Measurements from ENCODE around the gene FRMPD1. TPM values are rescaled to one million over a fixed set of nuclear protein-coding genes. Genes with fewer than 3 reads are reported as not detected.

FRMPD1 gene
- polyA plus RNA-seq, 1 donor from 2014 or later, result 0.35 TPM

DNA sequence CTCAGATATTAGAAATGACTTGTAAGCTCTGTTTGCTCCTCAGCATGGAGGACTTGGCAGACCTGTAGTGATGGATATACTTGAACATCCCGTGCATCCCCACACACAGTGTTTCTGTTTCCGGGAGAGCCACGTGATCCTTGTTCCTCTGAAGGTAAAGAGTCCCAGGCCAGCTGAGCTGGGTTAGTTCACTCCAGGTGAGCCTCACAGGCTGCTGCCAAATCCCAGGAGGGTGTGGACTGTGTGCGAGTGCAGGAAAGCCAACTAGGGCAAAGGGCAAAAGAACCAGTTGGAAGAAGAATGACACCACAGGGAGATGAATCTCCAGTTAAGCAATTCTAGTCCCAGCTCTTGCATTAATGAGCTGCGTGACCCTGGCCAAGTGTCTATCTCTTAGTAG is 47.9 kb upstream of the FRMPD1 start:
- Histone ChIP-seq H3K9me3 (ENCODE audit: low read length) (no peaks in the 10 kb centered on the region), H3K4me3 (ENCODE audit: low read length) (no peak overlapping the region), H3K27ac (ENCODE audit: low read length) (no peak overlapping the region), H3K27me3 (ENCODE audit: insufficient read depth, low read depth, low read length) (no peaks in the 10 kb centered on the region), H3K9ac (ENCODE audit: low read length) (no peak overlapping the region), H4K20me1 (ENCODE audit: insufficient read depth) (no peaks in the 10 kb centered on the region), H3K79me2 (replicated peaks; ENCODE audit: insufficient read depth, low read length) (no peaks in the 10 kb centered on the region), H3K4me2 (ENCODE audit: low read length) (no peak overlapping the region), H2AFZ (ENCODE audit: low read depth, low read length) (no peak overlapping the region), H3F3A (ENCODE audit: insufficient read depth, low read length, poor library complexity, severe bottlenecking) (no peaks in the 10 kb centered on the region), H3K9me2 (ENCODE audit: insufficient read depth, low read length) (no peaks in the 10 kb centered on the region), H3K36me3 (ENCODE audit: insufficient read depth, low read length) (no peaks in the 10 kb centered on the region)
- TF ChIP-seq, protein P1, sequence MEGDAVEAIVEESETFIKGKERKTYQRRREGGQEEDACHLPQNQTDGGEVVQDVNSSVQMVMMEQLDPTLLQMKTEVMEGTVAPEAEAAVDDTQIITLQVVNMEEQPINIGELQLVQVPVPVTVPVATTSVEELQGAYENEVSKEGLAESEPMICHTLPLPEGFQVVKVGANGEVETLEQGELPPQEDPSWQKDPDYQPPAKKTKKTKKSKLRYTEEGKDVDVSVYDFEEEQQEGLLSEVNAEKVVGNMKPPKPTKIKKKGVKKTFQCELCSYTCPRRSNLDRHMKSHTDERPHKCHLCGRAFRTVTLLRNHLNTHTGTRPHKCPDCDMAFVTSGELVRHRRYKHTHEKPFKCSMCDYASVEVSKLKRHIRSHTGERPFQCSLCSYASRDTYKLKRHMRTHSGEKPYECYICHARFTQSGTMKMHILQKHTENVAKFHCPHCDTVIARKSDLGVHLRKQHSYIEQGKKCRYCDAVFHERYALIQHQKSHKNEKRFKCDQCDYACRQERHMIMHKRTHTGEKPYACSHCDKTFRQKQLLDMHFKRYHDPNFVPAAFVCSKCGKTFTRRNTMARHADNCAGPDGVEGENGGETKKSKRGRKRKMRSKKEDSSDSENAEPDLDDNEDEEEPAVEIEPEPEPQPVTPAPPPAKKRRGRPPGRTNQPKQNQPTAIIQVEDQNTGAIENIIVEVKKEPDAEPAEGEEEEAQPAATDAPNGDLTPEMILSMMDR (IDR thresholded peaks at IDR 0.05; ENCODE audit: poor library complexity, severe bottlenecking), result no peak
- no peak for TF ChIP-seq EP300 (conservative IDR thresholded peaks at IDR 0.05; ENCODE audit: poor library complexity, severe bottlenecking)
- no peak for TF ChIP-seq RAD21 (conservative IDR thresholded peaks at IDR 0.05)
- no peak for TF ChIP-seq POLR2AphosphoS5 (IDR thresholded peaks at IDR 0.05)
- no peak for TF ChIP-seq SMC3 (conservative IDR thresholded peaks at IDR 0.05; ENCODE audit: poor library complexity)
- TF ChIP-seq, protein P2, sequence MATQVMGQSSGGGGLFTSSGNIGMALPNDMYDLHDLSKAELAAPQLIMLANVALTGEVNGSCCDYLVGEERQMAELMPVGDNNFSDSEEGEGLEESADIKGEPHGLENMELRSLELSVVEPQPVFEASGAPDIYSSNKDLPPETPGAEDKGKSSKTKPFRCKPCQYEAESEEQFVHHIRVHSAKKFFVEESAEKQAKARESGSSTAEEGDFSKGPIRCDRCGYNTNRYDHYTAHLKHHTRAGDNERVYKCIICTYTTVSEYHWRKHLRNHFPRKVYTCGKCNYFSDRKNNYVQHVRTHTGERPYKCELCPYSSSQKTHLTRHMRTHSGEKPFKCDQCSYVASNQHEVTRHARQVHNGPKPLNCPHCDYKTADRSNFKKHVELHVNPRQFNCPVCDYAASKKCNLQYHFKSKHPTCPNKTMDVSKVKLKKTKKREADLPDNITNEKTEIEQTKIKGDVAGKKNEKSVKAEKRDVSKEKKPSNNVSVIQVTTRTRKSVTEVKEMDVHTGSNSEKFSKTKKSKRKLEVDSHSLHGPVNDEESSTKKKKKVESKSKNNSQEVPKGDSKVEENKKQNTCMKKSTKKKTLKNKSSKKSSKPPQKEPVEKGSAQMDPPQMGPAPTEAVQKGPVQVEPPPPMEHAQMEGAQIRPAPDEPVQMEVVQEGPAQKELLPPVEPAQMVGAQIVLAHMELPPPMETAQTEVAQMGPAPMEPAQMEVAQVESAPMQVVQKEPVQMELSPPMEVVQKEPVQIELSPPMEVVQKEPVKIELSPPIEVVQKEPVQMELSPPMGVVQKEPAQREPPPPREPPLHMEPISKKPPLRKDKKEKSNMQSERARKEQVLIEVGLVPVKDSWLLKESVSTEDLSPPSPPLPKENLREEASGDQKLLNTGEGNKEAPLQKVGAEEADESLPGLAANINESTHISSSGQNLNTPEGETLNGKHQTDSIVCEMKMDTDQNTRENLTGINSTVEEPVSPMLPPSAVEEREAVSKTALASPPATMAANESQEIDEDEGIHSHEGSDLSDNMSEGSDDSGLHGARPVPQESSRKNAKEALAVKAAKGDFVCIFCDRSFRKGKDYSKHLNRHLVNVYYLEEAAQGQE (IDR thresholded peaks at IDR 0.05; ENCODE audit: borderline replicate concordance), result no peak
- TF ChIP-seq EZH2 (IDR thresholded peaks at IDR 0.05; ENCODE audit: borderline replicate concordance, insufficient read depth, low read length, poor library complexity, severe bottlenecking), result no peak
- no peak for TF ChIP-seq MXI1 (conservative IDR thresholded peaks at IDR 0.05; ENCODE audit: poor library complexity, severe bottlenecking)
- no peak for TF ChIP-seq TAF1 (IDR thresholded peaks at IDR 0.05; ENCODE audit: low read depth)

DNA sequence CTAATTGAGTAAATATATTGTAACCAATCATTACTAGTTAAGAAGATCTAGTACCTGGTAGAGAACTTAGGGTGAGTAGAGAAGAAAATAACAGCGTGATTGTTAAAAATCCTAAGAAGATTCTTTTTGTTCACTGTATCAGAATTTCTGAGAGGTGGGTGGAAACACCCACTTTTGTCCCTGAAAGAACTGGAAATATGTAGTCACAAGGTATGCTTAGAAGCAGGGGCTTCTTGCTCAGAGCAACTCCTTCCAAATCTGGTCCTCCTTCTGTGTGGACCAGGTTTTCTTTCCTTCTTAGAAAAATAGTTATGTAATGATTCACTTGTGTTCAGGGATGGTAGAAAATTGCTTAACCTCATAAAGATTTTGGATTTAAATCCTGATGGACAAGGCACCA is 46.5 kb upstream of the FRMPD1 start:
- Histone ChIP-seq H4K20me1 (ENCODE audit: insufficient read depth) (no peaks in the 10 kb centered on the region), H3K9ac (ENCODE audit: low read length) (no peak overlapping the region), H3K79me2 (replicated peaks; ENCODE audit: insufficient read depth, low read length) (no peaks in the 10 kb centered on the region), H3F3A (ENCODE audit: insufficient read depth, low read length, poor library complexity, severe bottlenecking) (no peaks in the 10 kb centered on the region), H3K36me3 (ENCODE audit: insufficient read depth, low read length) (no peaks in the 10 kb centered on the region), H3K27me3 (ENCODE audit: insufficient read depth, low read depth, low read length) (no peaks in the 10 kb centered on the region), H3K27ac (ENCODE audit: low read length) (no peak overlapping the region), H3K4me3 (ENCODE audit: low read length) (no peak overlapping the region), H2AFZ (ENCODE audit: low read depth, low read length) (no peak overlapping the region), H3K4me2 (ENCODE audit: low read length) (no peak overlapping the region), H3K9me2 (ENCODE audit: insufficient read depth, low read length) (no peaks in the 10 kb centered on the region), H3K9me3 (ENCODE audit: low read length) (no peaks in the 10 kb centered on the region)
- TF ChIP-seq MXI1 (conservative IDR thresholded peaks at IDR 0.05; ENCODE audit: poor library complexity, severe bottlenecking), result no peak
- no peak for TF ChIP-seq RAD21 (conservative IDR thresholded peaks at IDR 0.05)
- TF ChIP-seq, protein P1 (IDR thresholded peaks at IDR 0.05; ENCODE audit: poor library complexity, severe bottlenecking), result no peak
- TF ChIP-seq SMC3 (conservative IDR thresholded peaks at IDR 0.05; ENCODE audit: poor library complexity), result no peak
- TF ChIP-seq, protein P2 (IDR thresholded peaks at IDR 0.05; ENCODE audit: borderline replicate concordance), result no peak
- no peak for TF ChIP-seq POLR2AphosphoS5 (IDR thresholded peaks at IDR 0.05)
- no peak for TF ChIP-seq EP300 (conservative IDR thresholded peaks at IDR 0.05; ENCODE audit: poor library complexity, severe bottlenecking)
- no peak for TF ChIP-seq EZH2 (IDR thresholded peaks at IDR 0.05; ENCODE audit: borderline replicate concordance, insufficient read depth, low read length, poor library complexity, severe bottlenecking)
- no peak for TF ChIP-seq TAF1 (IDR thresholded peaks at IDR 0.05; ENCODE audit: low read depth)
